GM21515 (cell line): ENCODE data around the gene CREB3L2.
"Not testable (repeated sequence)": the region's sequence is repeated elsewhere in the genome, so short reads cannot be mapped to it uniquely, and the experiment has no call there.

Experiments used
- ATAC-seq: cut with Tn5 transposase; IDR thresholded peaks from one replicate; pipeline ENCODE4 v1.9.1; 2021; ENCODE audit not compliant: unreplicated experiment

The CREB3L2 gene, protein sequence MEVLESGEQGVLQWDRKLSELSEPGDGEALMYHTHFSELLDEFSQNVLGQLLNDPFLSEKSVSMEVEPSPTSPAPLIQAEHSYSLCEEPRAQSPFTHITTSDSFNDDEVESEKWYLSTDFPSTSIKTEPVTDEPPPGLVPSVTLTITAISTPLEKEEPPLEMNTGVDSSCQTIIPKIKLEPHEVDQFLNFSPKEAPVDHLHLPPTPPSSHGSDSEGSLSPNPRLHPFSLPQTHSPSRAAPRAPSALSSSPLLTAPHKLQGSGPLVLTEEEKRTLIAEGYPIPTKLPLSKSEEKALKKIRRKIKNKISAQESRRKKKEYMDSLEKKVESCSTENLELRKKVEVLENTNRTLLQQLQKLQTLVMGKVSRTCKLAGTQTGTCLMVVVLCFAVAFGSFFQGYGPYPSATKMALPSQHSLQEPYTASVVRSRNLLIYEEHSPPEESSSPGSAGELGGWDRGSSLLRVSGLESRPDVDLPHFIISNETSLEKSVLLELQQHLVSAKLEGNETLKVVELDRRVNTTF

DNA sequence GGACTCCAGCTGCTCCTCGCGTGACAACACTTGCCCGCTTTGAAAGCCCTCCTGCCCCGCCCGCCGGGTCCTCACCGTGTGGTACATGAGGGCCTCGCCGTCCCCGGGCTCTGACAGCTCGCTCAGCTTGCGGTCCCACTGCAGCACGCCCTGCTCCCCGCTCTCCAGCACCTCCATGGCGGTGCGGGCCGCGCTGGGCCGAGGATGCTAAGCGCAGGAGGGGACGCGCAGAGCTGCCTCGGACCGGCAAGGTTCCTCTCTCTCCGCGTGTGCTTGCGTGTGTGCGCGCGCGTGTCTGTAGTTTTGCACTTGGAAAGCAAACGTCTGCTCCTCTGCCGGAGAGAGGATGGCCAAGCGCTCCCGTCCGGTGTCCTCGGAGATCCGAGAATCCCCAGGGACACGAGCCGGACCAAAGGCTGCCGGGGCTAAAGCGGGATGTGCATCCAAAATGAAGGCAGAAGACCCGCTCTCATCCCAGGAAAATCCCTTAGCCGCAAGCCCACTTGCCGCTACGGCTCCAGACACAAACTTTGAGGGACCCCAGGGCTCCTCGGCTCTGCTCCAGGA, at the start of gene CREB3L2:
Gene CREB3L2 (minus strand): TSS at position 558 of the 567 bp plus-strand sequence. CDS start 381 bp downstream, at position 177.
- peak; percentile 31 for ATAC-seq

DNA sequence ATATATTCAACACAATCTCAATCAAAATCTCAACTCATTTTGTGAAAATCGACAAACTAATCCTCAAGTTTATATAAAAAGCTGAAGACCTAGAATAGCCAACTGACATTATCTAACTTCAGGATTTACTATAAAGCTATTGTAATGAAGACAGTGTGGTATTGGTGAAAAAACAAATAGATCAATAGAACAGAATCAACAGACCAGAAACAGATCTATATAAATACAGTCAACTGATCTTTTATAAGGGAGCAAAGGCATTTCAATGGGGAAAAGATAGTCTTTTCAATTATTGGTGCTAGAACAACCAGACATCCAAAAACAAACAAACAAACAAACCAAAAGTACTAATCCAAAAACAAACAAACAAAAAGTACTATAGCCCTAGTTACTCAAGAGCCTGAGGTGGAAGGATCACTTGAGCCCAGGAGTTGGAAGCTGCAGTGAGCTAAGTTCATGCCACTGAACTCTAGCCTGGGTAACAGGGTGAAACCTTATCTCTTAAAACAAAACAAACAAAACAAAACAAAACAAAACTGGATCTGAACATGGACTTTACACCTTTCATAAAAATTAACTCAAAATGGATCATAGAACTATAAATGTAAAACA, 47.7 kb upstream of the CREB3L2 start:
- no peak for ATAC-seq

DNA sequence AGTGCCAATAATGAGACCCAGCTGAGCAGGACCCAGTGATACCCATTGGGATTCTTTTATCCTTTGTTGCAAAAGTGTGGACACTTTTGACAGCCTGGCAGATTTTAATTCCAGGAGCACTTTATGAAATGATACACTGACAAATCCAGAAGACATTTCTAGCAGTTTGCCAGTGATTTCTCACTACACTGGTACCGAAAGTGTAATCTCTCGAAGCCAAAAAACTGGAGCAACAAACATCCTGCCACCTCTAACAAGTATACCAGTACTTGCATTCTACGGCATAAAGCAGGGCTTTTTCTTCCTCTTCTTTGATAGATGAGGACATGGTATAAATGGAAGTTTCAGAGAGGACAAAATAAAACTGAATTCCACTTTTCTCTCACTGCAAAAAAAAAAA, 46.0 kb upstream of the CREB3L2 start:
- no peak for ATAC-seq

DNA sequence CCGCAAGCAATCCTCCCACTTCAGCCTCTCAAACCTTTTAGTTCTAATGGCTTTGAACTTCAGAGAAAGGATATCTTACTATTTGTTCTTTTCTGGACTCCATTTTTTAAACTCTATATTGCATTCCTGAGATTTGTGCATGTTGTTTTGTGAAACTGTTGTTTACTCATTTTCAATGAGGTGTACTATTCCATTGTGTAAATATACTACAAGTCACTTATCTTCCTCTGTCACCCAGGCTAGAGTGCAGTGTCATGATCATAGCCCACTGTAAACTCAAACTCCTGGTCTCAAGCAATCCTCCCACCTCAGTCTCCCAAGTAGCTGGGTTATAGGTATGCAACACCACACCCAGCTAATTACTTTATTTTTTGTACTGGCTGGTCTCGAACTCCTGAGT, 43.0 kb upstream of the CREB3L2 start:
- no peak for ATAC-seq

DNA sequence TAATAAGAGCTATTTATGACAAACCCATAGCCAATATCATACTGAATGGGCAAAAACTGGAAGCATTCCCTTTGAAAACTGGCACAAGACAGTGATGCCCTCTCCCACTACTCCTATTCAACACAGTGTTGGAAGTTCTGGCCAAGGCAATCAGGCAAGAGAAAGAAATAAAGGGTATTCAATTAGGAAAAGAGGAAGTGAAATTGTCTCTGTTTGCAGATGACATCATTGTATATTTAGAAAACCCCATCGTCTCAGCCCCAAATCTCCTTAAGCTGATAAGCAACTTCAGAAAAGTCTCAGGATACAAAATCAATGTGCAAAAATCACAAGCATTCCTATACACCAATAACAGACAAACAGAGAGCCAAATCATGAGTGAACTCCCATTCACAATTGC, 38.2 kb upstream of the CREB3L2 start:
- not testable (repeated sequence) for ATAC-seq

DNA sequence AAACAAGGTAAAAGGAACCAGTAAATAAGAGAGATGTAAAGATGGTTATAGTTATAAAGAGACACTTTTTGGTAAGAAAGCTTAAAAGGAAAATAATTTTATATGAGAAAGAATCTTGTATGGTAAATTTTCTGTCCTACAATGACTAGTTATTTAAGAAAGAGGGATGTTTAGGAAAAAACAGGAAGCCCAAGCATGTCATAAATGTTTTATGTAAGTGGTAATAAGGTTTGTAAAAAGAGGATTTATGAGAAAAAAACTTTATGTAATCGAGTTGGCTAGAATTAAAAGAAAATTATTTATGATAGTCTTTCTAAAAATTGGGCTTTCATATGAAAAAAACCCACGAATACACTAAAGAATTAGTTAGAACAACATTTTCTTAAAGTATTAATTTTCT, 34.2 kb upstream of the CREB3L2 start:
- no peak for ATAC-seq

DNA sequence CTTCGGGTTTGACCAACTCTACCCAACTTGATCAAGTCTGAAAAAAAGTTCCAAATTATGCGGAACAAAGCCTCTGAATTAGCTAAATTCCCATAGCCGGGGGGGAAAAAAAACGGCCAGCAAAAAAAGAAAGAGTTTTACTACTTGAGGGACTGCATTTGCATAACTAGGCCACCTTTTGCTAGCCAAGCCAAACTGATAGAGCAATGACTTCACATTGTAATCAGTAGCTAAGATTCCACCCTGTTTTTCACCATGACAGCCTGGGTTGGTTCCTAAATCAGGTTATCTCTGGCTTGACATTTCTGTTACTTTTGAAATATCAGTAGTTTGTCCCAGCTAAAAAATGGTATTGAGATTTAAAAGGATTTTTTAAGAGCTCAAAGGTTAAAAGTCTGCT, 31.4 kb upstream of the CREB3L2 start:
- ATAC-seq = no peak

DNA sequence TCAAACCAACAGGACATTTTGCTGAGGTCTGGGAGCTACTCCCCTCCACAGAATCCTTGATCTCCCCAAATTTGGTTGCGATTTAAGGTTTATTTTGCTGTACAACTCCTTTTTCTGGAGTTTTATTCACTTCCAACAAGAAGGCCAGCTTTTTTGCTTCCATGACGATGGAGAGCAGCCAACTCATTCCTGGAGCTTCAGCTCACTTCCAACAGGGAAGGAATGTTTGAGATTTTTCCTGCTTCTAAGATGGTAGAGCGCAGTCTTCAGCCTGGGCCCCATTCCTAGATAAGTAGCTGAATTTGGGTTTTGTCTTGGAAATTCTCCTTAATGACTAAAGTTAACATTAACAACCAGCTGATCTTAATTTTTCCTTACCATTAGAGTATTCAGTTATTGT, 30.9 kb upstream of the CREB3L2 start:
- ATAC-seq = no peak

DNA sequence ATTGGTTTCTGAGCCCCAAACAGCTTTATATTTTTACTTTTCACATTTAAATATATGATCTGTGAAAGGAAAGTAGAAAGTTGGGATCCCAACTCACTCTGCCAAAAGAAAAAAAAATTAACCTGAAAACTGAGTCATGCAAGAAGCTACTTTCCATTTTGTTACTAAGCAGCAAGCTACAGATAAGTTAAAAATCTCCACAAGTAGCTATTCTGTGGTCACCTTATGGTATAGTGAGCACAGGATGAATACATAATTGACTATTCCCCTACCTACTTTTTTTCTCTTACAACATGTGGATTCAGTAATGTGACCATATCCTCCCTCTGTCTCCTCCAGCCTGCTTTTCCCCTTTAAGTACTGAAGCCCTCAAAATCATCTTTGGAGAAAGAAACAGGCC, 30.3 kb upstream of the CREB3L2 start:
- ATAC-seq = peak; percentile 70

DNA sequence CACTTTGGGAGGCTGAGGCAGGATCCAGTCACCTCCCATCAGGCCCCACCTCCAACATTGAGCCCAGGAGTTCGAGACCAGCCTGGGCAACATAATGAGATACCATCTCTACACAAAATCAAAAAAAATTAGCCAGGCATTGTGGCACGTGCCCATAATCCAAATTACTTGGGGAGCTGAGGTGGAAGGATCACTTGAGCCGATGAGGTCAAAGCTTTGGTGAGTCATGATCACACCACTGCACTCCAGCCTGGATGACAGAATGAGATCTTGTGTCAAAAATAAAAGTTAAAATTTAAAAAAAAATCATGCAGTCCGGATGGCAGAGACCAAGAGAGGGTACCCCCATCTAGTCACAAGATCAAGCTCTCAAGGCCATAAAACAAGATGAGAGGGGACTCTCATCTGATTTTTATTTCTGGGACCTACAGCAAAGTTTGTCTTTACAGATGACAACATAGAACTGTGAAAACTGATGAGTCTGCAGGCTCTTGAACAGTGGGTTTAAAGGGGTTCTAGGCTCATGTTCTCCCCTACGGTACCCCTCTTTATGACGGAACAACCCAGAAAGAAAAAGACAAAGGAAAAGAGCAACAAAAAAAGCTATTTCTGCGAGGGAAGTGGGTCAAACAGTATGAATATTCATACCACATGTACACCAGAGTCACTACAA, 28.9 kb upstream of the CREB3L2 start:
- ATAC-seq = no peak

DNA sequence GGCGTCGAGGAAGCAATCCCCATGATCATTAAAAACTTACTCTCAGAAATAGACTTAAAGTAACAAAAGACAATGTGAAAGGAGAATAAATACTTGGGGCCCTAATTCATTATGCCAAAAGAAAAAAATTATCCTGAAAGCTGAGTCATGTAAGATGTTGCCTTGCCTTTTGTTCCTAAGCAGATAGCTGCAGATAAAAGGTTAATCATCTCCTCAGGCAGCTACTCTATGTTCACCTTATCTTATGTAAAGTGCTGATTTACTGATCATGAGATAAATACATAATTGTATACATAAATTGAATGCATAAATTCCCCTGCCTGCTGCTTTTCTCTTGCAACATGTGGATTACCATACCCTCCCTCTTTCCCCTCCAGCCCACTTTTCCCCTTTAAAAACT, 28.1 kb upstream of the CREB3L2 start:
- ATAC-seq = no peak

DNA sequence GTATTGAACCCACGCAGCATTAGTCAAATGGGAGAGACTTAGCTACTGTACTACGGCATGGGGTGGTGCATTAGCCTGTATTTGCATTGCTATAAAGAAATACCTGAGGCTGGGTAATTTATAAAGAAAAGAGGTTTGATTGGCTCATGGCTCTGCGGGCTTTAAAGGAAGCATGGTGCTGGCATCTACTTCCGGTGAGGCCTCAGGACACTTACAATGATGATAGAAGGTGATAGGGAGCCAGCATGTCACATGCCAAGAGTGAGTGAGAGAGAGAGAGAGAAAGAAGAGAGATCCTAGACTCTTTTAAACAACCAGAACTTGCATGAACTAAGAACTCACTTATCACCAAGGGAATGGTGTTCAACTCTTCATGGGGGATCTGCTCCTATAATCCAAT, 27.2 kb upstream of the CREB3L2 start:
- ATAC-seq = no peak

DNA sequence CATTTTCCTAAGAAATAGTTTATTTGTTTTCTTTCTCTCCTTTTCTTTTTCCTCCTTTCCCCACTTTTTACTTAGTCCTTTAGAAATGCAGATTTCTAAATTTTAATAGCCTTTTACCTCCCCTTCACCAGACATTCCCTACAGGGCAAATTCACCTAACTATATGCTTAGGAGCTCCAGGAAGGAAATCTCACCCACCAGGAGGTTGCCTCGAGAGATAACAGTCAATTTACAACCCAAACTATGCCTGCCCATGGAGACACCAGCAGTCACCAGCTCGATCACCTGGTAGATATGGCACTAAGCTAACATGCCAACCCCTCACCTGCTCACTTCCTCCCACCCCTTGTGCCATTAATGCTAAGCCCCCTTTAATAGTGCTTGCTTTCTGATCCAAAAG, 25.2 kb upstream of the CREB3L2 start:
- ATAC-seq = no peak

DNA sequence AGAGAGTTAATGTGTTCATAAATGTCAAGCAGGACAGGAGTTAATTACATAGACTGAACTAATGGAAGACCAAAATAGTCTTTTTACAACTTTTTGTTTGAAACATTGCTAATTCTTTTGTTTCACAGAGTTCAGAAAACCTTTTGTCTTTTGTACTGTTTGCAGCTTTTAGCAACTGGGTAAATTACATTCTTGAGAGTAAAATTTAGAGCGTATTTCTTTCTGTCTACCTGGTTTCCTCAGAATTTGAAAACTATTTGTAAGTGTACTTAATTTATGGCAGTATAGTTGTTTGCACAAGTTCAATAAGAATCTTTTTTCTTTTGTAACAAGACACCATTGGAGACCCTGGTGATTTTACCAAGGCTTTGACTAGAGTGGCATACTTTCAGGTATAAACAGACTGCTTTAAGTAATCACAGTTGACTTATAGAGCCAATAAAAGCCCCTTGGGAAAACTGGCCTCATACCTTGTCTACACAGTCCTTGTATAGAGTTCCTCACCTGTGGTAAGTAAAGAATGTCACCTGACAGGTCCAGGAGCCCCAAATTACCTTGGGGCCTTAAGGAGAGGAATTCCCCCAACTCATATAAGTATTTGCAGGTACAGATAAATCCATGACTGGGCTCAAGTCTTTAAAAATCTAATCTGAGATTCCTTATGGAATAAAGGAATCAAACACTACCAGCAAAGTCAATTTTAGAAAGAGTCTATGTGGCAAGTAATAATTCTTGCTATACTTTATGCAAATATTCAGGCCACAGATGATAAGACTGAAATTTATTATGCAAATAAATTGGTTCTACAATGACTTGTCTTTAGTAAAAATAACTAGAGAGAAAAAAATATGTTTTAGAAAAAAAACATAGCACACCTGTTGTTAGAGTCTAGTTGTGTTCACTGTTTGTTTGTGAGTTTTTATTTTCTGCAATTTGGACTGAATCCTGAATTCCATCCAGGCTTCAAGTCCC, 23.6 kb upstream of the CREB3L2 start:
- ATAC-seq = no peak

DNA sequence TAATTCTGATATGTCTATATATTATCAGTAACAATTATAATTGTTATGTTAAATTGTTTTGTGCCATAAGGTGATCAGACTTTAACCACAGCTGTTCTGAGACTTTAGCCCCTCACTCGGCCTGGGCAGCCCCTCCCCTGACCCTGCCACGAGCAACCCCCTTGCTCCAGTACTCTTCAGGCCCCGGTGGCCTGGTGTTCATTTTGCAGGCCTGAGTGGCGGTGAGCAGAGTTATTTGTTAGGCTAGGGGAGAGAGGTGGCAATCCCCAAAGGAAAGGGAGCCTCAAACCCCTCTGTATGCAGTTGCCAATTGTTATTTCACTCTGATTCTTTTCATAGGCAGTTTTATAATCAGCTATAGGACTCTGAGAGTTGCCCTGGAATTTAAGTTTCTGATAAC, 22.9 kb upstream of the CREB3L2 start:
- no peak for ATAC-seq

DNA sequence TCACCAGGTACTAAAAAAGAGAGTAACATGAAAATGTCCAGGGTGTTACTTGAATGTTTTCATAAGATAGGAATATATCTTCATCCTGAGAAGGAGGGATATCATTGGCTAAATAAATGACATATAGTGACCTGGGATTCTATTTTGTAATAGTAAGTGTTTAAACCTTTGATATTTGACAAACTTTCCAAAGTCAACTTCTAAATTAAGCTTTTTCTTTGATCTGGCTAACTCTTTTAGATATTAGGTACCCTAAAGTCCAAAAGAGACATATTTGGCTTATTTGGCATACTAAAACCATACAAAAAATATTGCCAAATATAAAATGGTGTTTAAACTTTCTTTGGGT, 22.4 kb upstream of the CREB3L2 start:
- ATAC-seq = no peak

DNA sequence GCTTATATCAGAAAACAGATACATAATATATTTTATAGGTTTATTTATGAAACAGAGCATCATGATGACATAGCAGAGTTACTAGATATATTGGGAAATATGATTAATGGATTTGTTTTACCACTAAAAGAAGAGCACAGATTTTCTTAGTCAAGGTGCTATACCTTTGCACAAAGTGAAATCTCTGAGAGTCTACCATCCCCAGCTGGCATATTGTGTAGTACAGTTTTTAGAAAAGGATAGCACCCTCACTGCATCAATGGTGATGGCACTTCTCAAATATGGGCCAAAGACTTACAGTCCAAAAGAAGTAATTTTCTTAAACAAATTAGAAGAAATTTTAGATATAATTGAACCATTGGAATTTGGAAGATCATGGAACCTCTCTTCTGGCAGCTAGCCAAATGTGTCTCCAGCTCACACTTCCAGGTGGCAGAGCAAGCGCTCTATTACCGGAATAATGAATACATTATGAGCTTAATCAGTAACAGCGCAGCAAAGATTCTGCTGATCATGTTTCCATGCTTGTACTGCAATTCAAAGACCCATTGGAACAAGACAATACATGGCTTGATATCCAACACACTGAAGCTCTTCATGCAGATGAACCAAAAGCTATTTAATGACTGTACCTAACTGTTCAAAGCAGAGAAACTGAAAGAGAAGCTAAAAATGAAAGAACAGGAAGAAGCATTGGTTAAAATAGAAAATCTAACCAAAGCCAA, 21.9 kb upstream of the CREB3L2 start:
- peak; percentile 73 for ATAC-seq

DNA sequence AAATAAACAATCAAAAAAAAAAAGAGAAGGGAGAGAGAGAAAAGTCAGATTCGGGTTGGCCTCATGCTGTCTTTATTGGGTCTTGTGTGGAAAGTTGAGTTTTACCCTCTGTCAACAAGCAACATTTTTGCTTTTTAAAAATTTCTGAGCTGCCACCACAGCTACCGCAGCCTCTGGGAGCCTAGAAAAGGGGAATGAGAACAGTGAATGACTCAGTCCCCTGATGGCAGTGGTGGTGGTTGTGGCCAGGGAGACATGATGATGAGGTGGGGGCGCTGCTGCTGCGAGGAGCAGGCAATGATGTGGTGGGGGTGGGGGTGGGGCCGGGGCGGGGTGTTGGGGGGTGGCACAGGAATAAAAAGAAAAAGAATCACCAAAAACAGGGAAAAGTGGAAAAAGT, 20.0 kb upstream of the CREB3L2 start:
- ATAC-seq = no peak

DNA sequence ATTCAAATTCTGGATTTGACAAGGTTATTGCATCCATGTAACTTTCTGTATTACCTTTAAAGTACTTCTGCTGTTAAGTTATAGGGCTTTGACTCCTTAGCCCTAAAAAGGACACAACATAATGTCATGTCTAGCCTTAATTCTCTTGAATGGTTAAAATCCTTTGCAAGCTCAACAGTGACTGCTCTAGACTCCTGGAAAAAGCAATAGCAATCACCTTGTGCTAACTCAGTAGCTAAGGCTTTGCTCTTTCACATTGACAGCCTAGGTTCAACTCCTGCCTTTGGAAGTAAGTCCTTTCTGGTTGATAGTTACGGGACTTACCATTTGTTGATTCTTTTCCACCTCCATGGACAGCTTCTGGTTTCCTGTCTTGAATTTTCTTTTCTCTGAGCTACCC, 16.1 kb upstream of the CREB3L2 start:
- ATAC-seq = no peak

DNA sequence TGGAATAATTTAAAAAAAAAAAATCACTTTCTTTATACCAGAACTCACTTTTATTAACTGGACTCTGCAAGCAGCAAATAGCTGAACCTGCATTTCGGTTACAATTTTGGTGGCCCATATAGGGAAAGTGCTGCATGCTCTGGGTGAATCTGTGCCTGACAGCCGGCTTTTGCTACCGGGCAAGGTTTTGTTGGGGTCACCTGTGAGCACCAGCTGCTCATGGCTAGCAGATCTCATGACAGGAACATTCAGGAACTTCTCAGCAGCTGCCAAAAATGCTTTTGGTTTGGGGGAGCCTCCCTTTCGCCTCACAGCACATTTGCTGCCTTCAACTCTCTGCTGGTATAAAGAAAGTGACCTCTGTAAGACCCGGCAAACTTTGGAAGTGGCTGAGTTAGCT, 13.2 kb upstream of the CREB3L2 start:
- no peak for ATAC-seq
